CD4-positive, alpha-beta T cell (primary cell): ENCODE measurements around the gene XRRA1. TPM values are rescaled to one million over a fixed set of nuclear protein-coding genes. Genes with fewer than 3 reads are reported as not detected.
"Not testable (repeated sequence)": the region's sequence is repeated elsewhere in the genome, so short reads cannot be mapped to it uniquely, and the experiment has no call there.

Experiments used
- ATAC-seq: fragments of 200-7000 bp; cut with Tn5 transposase; one replicate; pipeline ENCODE4 v1.10.0; 2022; ENCODE audit warnings: mild to moderate bottlenecking; ENCODE audit not compliant: poor library complexity
- CTCF ChIA-PET: fragments of 350-600 bp; sonication (Branson Sonifier 250); formaldehyde crosslinking; loops from one replicate; lab custom pipeline; 2021; ENCODE audit warnings: antibody characterized with exemption, inconsistent platforms; lab: Charles Lee
- POLR2A ChIA-PET: fragments of 350-600 bp; sonication (Branson Sonifier 250); formaldehyde crosslinking; loops from one replicate; lab custom pipeline; 2021; ENCODE audit warnings: antibody characterized with exemption, inconsistent platforms; lab: Charles Lee
- DNase-seq, 14 experiments: peaks; one replicate each; pipeline ENCODE4 v3.0.0-alpha.2; 2013 to 2020; ENCODE audit warnings: mixed read lengths in 2 of 14
- H3K27ac ChIP-seq, 2 donors: one replicate each; pipeline versions ENCODE4 v1.5.1 to v1.7.0; 2013; ENCODE audit warnings: low read length in 2 of 2, low read depth in 1 of 2, mild to moderate bottlenecking in 1 of 2
- H3K27me3 ChIP-seq, 2 experiments: 1 replicate in 1 of 2; 2 replicates in 1 of 2; pipeline versions ENCODE4 v1.6.1 to v1.7.0; 2013; ENCODE audit warnings: low read length in 2 of 2, control low read depth in 1 of 2, mild to moderate bottlenecking in 1 of 2, moderate library complexity in 1 of 2; ENCODE audit not compliant: insufficient read depth in 2 of 2, control insufficient read depth in 1 of 2
- H3K36me3 ChIP-seq: one replicate; pipeline ENCODE4 v1.6.1; 2013; ENCODE audit warnings: low read length, control low read depth; ENCODE audit not compliant: insufficient read depth
- H3K4me1 ChIP-seq: one replicate; pipeline ENCODE4 v1.6.1; 2013; ENCODE audit warnings: low read length, control low read depth; ENCODE audit not compliant: insufficient read depth
- H3K4me3 ChIP-seq: one replicate; pipeline ENCODE4 v1.5.1; 2013; ENCODE audit warnings: mild to moderate bottlenecking, low read length, moderate library complexity
- H3K9me3 ChIP-seq, 2 experiments: 1 replicate in 1 of 2; 2 replicates in 1 of 2; pipeline versions ENCODE4 v1.6.1 to v1.7.0; 2013; ENCODE audit warnings: low read length in 2 of 2, mild to moderate bottlenecking in 2 of 2, control low read depth in 1 of 2, moderate library complexity in 1 of 2; ENCODE audit not compliant: control insufficient read depth in 1 of 2, insufficient read depth in 1 of 2
- H3K27ac Mint-ChIP-seq: one replicate; pipeline ENCODE4 v1.8.0; 2020; ENCODE audit warnings: mixed read lengths
- H3K27me3 Mint-ChIP-seq: one replicate; pipeline ENCODE4 v1.8.0; 2021; ENCODE audit warnings: mixed read lengths
- H3K36me3 Mint-ChIP-seq: one replicate; pipeline ENCODE4 v1.8.0; 2021; ENCODE audit warnings: low read depth, mixed read lengths
- H3K4me1 Mint-ChIP-seq: one replicate; pipeline ENCODE4 v1.8.0; 2021; ENCODE audit warnings: low read depth, mixed read lengths
- H3K4me3 Mint-ChIP-seq: one replicate; pipeline ENCODE4 v1.8.0; 2020; ENCODE audit warnings: mild to moderate bottlenecking, mixed read lengths
- H3K9me3 Mint-ChIP-seq: one replicate; pipeline ENCODE4 v1.8.0; 2020; ENCODE audit warnings: mixed read lengths
- intact Hi-C, 2 experiments: fragments of 100-400 bp; cut with DNase I in 1 of 2; cut with micrococcal nuclease in 1 of 2; formaldehyde crosslinking; loops; one replicate each; pipeline versions ENCODE4 v1.15.1 to v1.9.0; 2023 to 2025; cut with DNase I, micrococcal nuclease
- total RNA-seq, 174 experiments: library from RNA in 2 of 174; stranded (reverse) in 2 of 174; gene quantifications; one replicate each; pipeline ENCODE4 v1.2.3 and lab custom pipeline; 2021 to 2026
- TF ChIP-seq, protein P1 (sequence below): fragments of 200-600 bp; IDR thresholded peaks from one replicate; pipeline ENCODE4 v1.8.0; 2022; ENCODE audit warnings: antibody characterized with exemption, mild to moderate bottlenecking

Gene XRRA1
- total RNA-seq, 2 experiments from 2014 or later = 12.2 to 12.5 TPM

DNA sequence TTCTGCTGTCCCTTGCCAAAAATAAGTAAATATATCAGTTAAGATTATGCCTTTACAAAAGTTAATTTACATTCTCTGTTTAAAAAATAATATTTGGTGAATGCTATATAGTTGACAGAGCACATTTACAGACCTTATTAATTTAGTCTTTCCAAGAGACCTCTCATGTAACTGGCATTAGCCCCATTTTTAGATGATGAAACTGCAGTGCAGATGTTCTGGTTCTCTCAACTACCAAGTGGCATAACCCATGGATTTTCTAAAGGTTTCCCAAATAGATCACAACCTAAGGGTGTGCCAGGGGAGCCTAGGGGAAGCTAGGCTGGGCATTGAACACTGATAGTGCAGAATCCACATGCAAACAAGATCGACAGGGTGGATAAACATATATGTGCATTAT is 111.7 kb downstream of the XRRA1 start:
- peaks cover 81% of the 10 kb centered on the region for H3K36me3 Mint-ChIP-seq
- TF ChIP-seq, protein P1, sequence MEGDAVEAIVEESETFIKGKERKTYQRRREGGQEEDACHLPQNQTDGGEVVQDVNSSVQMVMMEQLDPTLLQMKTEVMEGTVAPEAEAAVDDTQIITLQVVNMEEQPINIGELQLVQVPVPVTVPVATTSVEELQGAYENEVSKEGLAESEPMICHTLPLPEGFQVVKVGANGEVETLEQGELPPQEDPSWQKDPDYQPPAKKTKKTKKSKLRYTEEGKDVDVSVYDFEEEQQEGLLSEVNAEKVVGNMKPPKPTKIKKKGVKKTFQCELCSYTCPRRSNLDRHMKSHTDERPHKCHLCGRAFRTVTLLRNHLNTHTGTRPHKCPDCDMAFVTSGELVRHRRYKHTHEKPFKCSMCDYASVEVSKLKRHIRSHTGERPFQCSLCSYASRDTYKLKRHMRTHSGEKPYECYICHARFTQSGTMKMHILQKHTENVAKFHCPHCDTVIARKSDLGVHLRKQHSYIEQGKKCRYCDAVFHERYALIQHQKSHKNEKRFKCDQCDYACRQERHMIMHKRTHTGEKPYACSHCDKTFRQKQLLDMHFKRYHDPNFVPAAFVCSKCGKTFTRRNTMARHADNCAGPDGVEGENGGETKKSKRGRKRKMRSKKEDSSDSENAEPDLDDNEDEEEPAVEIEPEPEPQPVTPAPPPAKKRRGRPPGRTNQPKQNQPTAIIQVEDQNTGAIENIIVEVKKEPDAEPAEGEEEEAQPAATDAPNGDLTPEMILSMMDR = no peak
- H3K27ac ChIP-seq = no peak overlapping the region
- H3K36me3 ChIP-seq = peaks cover 65% of the 10 kb centered on the region
- no peaks in the 10 kb centered on the region for H3K4me1 ChIP-seq
- no peaks in the 10 kb centered on the region for H3K9me3 Mint-ChIP-seq
- H3K9me3 ChIP-seq = no peaks in the 10 kb centered on the region
- no peaks in the 10 kb centered on the region for H3K27me3 Mint-ChIP-seq
- H3K4me3 ChIP-seq = no peak overlapping the region
- intact Hi-C loops = no loop called here
- CTCF ChIA-PET = no interaction called here
- no peaks in the 10 kb centered on the region for H3K4me1 Mint-ChIP-seq
- H3K4me3 Mint-ChIP-seq = no peak overlapping the region
- ATAC-seq (no peak), DNase-seq (no peak)
- POLR2A ChIA-PET = no interaction called here
- no peak overlapping the region for H3K27ac Mint-ChIP-seq
- no peaks in the 10 kb centered on the region for H3K27me3 ChIP-seq

DNA sequence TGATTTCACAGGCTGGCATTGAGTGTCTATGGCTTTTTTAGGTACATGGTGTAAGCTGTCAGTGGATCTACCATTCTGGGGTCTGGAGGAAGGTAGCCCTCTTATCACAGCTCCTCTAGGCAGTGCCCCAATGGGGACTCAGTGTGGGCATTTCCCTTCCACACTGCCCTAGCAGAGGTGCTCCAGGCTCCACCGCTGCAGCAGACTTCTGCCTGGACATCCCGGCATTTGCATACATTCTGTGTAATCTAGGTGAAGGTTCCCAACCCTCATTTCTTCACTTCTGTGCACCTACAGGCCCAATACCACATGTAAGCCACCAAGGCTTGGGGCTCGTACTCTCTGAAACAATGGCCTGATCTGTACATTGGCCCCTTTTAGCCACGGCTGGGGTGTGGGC is 122.0 kb downstream of the XRRA1 start:
- TF ChIP-seq, protein P1 = no peak
- H3K27me3 ChIP-seq = no peaks in the 10 kb centered on the region
- no peak overlapping the region for H3K27ac ChIP-seq
- ChIA-PET POLR2A (no interaction called here), CTCF (no interaction called here)
- Mint-ChIP-seq H3K4me1 (no peaks in the 10 kb centered on the region), H3K36me3 (peaks cover 100% of the 10 kb centered on the region), H3K4me3 (no peak overlapping the region), H3K27me3 (no peaks in the 10 kb centered on the region), H3K27ac (no peak overlapping the region), H3K9me3 (peaks cover 14% of the 10 kb centered on the region)
- no peak overlapping the region for H3K4me3 ChIP-seq
- H3K9me3 ChIP-seq = peaks cover 12 to 32% of the 10 kb centered on the region in 2 experiments
- intact Hi-C loops = no loop called here
- peaks cover 47% of the 10 kb centered on the region for H3K36me3 ChIP-seq
- H3K4me1 ChIP-seq = no peaks in the 10 kb centered on the region
- no peak for DNase-seq
- ATAC-seq = no peak

DNA sequence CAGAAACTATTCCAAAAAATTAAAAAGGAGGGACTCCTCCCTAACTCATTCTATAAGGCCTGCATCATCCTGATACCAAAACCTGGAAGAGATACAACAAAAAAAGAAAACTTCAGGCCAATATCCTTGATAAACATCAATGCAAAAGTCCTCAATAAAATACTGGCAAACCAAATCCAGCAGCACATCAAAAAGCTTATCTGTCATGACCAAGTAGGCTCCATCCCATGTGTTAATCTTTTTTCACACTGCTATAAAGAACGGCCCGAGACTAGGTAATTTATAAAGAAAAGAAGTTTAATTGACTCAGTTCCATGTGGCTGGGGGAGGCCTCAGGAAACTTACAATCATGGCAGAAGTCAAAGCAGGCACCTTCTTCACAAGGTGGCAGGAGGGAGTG is 123.3 kb downstream of the XRRA1 start:
- H3K27ac ChIP-seq, H3K4me3 ChIP-seq, CTCF ChIA-PET, H3K4me3 Mint-ChIP-seq, H3K27me3 Mint-ChIP-seq, ATAC-seq, DNase-seq, POLR2A ChIA-PET, H3K4me1 Mint-ChIP-seq, H3K27me3 ChIP-seq, intact Hi-C loops, H3K4me1 ChIP-seq, H3K27ac Mint-ChIP-seq: not testable (repeated sequence)
- Mint-ChIP-seq H3K36me3 (peaks cover 100% of the 10 kb centered on the region), H3K9me3 (peaks cover 18% of the 10 kb centered on the region)
- H3K9me3 ChIP-seq = peaks cover 12 to 32% of the 10 kb centered on the region in 2 experiments
- peaks cover 55% of the 10 kb centered on the region for H3K36me3 ChIP-seq

DNA sequence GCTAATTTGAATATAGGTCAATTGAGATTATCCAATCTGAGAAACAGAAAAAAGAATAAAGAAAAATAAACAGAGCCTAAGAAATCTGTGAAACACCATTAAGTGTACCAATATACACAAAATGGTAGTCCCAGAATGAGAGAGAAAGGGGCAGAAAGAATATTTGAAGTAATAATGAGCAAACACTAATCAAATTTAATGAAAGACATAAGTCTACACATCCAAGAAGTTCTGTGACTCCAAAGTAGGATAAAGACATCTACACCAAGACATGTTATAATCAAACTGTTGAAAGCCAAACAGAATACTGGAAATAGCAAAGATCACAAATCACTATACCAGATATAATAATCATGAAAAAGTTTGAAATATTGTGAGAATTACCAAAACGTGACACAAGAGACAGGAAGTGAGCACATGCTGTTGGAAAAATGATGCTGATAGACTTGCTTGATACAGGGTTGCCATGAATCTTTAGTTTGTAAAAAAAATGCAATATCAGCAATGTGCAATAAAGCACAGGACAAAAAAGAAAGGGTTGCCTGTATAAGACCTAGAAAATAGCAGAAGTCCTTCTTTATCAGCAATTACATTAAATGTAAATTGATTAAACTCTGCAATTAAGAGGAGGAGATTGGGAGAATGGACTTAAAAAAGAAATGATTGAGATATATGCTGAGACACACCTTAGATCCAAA is 124.5 kb downstream of the XRRA1 start:
- Mint-ChIP-seq H3K27me3 (no peaks in the 10 kb centered on the region), H3K27ac (no peak overlapping the region), H3K9me3 (peaks cover 18% of the 10 kb centered on the region), H3K36me3 (peaks cover 100% of the 10 kb centered on the region), H3K4me3 (no peak overlapping the region), H3K4me1 (peaks cover 11% of the 10 kb centered on the region)
- Histone ChIP-seq H3K36me3 (peaks cover 65% of the 10 kb centered on the region), H3K9me3 (peaks cover 12 to 32% of the 10 kb centered on the region in 2 experiments), H3K27me3 (no peaks in the 10 kb centered on the region), H3K4me1 (no peaks in the 10 kb centered on the region), H3K27ac (no peak overlapping the region), H3K4me3 (no peak overlapping the region)
- ChIA-PET CTCF (no interaction called here), POLR2A (no interaction called here)
- intact Hi-C loops = no loop called here
- ATAC-seq (no peak), DNase-seq (no peak)
- TF ChIP-seq, protein P1 = no peak
